Measurements from ENCODE around the gene USP22.
"Not testable (repeated sequence)": the region's sequence is repeated elsewhere in the genome, so short reads cannot be mapped to it uniquely, and the experiment has no call there.

The USP22 gene

DNA sequence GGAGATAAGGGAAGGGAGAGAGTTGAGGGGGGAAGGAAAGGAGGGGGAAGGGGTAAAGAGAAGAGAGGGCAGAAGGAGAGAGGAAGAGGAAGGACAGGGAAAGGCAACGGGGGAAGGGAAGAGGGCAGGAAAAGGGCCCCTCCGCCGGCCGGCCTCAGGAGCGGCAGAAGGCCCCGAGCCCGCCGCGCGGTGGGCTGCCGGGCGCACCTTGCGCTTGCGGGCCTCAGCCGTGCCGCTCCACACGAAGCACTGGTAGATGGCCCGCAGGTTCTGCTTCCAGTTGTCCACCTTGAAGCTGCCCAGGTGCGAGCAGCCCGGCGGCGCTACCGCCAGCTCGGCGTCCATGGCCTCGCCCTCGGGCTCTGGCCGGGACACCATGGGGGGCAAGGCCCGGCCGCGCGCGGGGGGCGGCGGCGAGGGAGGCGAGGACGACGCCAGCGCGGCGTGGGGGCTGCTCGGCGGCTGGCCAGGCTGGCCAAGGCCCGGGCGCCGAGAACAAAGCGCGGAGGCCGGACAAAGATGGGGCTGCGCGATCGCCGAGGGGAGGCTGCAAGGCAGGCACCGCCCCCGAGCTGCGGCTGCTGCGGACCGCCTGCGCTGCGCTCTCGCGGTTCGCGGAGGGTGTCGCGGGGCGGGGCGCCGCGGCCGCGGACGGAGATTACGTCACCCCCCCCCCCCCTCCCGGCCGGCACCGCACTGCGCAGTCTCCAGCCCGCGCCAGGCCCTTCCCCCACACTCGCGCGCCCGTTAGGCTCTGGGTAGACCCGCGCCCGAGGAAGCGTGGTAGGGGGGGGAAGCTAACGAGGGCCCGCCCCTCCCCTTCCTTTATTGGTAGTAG, at the start of gene USP22:
Gene USP22 (minus strand): TSS at position 554 of the 838 bp plus-strand sequence. CDS start 176 bp downstream, at position 378.
- no peak for DNase-seq

DNA sequence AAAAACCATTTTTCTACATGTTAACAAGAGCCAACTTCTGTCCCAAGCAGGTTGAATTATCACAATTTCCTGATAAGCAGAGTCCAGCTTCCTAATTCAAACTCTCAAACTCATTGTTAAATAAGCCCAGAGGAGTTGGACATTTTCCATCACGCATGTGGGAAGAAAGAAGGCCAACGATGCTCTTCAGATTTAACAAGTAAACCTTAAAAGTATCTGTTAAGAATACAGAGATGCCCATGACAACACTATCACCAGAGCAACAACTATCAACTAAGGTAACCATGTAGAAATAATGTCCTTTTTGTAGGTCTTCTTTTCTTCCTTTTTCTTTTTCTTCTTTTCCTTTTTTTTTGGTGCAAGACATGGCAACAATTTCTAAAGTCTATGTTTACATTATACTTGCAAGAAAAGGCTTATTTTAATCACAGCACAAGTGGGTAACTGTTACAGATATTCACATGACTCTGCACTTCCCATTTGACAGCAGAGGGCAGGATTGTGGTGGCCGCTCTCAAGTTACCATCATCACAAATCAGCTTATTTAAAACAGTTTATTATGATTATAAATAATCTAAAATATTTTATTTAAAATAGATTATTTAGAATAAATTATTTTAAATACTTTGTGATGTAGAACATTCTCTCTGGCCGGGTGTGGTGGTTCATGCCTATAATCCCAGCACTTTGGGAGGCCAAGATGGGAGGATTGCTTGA, 48.2 kb upstream of the USP22 start:
- no peak for DNase-seq

DNA sequence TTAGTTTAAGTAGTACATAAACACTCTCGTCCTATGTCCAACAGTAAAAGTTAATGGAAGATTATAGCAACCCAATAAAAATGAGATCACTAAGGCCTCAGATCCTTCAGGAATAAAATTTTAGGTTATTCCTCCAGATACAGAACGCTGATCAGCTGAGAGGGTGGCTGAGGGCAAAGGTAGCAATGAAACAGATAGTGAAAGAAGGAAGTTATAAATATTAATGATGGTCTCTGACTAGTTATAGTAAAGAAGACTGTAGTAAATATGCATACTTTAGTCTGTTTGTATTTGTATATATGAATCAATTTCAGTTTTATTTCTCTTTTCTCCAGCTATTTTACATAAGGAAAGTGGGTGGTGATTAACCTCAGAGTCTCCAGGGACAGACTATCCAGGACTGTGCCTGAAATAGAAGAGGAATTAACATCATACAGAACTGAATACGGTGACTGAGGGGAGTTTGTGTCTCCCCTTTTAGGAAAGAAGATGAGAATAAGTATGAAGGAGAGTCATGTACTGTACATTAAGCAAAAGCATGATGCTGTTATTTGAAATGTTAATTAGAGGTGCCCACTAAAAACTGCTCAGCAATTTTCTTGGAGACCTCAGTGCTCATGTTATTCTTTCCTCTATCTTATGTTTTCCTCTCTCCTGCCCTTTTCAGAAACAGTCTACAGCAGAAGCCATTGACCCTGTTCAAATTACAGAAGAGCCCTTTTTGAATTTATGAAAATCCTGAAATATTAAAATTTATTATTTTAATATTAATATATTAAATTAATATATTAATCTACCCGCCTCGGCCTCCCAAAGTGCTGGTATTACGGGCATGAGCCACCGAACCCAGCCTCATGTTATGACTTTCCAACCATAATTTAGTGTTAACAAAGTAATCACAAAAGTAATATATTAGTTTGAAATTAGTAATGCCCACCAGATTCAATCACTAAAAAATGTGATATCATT, 47.4 kb upstream of the USP22 start:
- no peak for DNase-seq

DNA sequence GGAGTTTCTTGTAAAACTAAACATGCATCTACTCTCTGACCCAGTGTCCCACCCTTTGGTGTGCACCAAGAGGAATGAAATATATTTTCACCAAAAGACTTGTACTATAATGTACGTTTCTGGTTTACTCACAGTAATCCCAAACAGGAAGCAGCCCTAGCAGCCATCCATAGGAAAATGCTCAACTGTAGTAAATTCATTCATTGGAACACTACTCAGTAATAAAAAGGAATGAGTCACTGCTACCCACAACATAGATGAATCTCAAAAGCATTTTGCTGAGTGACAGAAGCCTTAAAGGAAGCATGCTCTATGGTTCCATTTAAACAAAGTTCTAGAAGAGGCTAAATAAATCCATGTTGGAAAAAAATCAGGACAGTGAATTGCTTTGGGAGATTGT, 46.3 kb upstream of the USP22 start:
- DNase-seq = no peak

DNA sequence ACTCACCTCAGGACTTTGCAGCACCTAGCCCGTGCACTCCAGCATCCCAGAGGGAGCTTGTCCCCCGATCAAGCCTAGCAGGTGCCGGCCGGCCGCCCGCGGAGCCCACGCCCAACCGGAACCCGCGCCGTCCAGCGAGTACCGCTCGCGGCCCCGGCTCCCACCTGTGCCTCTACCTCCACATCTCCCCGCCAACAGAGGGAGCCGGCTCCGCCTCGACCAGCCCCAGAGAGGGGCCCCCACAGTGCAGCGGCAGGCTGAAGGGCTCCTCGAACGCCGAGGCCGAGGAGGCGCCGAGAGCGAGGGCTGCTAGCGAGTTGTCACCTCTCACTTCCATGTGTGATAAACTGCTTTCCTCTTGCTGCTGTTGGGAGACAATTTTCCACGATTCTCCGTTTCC, 42.9 kb upstream of the USP22 start:
- no peak for DNase-seq

DNA sequence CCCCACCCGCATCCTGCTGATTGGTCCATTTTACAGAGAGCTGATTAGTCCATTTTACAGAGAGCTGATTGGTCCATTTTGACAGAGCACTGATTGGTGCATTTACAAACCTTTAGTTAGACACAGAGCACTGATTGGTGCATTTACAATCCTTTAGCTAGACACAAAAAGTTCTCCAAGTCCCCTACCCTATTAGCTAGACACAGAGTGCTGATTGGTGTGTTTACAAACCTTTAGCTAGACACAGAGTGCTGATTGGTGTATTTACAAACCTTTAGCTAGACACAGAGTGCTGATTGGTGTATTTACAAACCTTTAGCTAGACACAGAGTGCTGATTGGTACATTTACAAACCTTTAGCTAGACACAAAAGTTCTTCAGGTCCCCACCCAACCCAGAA, 42.5 kb upstream of the USP22 start:
- not testable (repeated sequence) for DNase-seq

DNA sequence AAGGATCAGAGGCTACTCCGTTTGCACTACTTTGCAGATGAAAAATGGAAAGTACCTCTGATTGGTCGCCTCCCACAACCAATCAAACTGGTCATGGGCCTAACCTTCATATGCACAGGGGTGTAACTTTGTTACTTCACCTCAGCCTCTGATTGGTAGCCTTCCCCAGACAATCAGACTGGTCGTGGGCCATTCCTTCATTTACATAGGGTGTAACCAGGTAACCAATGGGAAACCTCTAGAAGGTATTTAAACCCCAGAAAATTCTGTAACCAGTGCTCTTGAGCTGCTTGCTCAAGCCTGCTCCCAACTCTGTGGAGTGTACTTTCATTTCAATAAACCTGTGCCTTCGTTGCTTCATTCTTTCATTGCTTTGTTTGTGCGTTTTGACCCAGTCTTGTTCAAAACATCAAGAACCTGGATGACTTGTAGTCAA, 39.2 kb upstream of the USP22 start:
- DNase-seq = no peak

DNA sequence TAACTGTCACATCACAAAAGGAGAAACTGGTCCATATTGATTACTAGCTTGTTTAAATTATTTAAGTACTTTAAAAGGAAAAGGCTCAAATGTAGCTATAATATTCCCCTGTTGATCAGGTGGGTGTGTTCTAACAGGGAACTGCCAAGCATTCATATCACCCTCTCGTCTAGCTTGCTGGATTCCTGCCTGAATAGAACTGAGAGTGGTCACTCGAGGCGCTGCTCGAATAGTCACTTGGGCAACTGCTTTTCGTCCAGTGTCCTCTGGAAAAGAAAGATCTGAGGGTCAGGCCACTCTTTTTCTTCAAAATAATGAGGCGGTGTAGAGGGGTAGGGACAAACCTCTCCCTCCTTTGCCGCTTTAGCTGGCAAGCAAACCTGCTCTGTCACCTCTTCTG, 36.4 kb upstream of the USP22 start:
- DNase-seq = no peak

DNA sequence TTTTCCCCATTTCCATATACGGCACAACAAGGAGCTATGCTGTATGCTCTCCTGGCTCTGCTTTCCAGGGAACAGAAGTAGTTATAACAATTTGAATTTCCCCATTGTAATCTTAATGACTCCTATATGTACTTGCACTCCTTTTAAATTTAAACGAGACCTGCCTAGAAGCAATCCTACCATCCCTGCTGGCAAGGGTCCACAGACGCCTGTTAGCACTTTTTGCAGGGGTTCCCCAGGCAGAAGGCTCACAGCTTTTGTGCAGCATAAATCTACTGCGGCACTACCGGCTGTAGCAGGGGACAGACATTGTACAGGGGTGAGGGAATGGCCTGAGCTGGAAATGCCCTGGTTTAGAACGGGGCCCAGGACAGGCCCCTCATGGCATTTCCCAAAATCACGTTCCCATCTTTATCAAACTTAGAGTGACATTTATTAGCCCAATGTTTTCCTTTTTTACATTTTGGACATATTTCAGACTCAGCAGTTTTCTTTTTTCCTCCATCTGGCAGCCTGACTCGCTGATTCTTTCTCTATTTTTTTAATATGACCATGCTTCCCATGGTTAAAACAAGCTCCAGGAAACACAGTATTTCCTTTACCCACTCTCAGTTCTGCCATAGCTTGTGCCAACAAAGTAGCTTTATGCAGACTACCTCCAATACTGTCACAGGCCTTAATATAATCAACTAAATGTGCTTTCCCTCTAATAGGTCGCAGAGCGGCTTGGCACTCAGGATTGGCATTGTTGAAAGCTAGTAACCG, 35.4 kb upstream of the USP22 start:
- no peak for DNase-seq

DNA sequence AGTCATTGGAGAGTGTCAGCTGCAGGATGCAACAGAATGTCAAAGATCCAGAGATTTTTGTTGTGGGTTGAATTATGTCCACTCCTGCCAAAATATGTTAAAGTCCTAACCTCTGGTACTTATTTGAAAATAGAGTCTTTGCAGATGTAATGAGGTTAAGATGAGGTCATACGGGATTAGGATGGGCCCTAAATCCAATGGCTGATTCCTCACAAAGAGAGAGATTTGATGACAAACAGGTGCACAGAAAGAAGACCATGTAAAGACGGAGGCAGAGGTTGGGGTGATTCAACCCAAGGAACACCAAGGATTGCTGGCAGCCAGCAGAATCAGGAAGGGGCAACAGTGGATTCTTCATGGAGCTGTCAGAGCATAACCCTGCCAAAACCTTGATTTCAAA, 34.5 kb upstream of the USP22 start:
- no peak for DNase-seq

DNA sequence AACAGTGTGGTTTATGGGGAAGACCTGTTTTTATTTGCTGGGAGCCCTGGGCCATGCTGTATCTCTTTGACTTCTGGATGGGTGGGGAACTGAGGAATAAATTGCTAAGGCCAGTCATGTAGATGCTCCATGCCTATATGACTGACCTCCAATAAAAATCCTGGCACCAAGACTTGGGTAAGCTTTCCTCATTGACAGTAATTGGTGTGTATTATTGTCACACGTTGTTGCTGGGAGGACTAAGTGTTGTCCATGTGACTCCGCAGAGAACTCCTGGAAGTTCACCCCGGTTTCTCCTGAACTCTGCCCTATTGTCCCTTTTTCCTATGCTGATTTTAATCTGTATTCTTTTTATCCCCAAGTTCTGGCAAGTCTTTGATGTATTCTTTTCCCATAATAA, 33.4 kb upstream of the USP22 start:
- no peak for DNase-seq

DNA sequence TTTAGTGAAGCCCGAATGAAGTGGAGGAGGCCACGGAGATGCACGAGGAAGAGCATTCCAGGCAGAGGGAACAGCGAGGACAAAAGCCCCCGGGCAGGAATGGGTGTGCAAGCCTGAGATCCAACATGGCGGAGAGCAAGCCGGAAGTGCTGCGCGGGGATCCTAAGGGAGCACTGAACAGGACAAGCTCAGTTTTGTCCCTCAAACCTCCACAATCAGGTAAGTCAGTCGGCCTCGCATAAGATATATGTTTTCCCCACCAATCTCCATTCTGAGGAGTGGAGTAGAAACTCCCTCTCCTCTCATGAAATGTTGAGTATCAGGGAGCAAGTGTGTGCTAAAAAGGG, 32.9 kb upstream of the USP22 start:
- no peak for DNase-seq

DNA sequence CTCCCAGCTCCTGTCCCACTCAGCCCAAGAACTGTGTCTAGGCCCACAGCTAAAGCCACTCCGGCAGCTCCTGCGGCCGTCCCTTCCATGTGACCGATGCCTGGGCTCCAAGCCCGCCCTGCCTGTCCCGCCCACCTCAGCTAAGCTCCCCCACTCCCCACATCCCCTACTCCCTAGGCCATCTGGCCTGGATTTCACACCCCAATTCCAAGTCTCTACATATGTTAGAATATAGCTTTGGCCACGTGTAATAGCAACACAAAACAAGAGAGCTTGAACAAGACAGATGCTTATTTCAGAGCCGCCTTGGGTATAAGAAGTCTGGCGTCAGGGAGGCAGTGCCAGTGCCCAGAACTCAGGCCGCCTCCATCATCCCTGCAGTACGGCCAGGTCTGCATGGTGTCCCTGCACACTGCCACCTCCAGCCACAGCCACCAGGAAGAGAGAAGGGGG, 30.0 kb upstream of the USP22 start:
- DNase-seq = no peak

DNA sequence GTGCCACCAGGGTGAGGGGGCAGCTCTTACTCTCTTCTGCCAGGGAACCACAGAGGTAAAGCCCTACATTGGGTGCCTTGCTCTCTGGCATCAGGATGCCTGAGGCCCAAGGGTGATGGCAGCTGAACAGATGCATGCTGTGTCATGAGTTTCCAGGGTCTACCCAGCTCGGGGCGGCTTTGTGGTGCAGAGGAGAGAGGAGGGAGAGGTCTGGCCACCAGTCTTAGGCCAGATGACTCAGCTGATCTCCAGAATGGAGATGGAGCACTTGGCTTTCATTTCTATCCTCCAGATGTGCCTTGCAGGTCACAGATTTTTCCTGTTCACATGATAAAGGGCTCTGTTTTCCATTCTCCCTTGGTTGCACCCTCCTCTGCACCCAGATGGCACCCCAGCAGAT, 23.6 kb upstream of the USP22 start:
- DNase-seq = no peak

DNA sequence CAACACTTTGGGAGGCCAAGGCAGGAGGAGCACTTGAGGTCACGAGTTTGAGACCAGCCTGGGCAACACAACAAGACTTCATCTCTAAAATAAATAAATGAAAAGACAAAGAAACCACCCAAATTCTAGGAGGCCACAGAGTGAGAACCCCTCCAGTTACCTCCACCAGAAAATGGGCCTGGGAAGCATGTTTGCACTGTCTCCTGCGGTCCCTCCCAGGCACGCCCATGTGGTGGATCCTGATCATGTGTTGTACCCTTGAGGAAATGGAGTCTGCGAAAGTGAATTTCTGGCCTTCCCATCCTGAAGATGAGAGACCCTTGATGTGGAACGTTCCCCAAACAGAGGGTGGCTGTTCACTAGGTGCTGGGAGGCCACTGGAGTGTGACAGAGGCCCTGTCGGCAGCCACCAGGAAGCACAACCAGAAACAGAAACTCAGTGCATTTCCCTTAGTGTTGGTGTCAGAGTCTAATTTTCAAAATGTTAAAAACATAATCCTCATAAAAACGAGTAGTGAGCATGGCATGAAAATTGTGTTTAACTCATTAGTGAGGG, 19.2 kb upstream of the USP22 start:
- no peak for DNase-seq

DNA sequence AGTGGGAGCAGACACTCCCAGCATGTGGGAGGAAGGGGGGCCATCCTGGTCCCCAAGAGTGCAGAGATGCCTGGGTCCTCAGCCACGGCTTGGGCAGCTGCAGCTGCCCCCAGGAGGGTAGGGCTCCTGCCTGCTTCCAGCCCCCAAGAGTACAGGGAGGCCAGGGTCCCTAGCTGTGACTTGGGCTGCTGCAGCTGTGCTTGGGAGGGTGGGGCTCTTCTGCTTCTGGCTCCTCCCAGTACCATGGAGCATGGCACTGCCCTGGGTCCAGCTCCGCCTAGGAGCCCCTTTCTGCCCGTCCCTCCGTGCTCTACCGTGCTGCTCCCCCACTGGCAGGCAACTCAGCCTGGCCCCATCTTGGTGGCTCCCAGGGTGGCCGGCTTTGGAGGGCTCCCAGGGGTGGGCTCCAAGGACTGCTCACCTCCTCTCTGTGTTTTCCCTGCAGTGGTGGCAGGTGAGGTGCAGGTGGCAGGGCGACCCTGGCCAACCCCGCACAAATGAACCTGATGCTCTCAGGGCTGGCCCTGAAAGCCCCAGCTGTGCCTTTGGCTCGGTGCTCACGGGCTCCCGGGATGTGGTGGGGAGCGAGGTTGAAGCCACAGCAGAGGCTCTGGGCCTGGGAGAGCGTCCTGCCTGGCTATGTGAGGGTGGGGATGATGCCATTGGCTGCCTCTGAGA, 18.5 kb upstream of the USP22 start:
- no peak for DNase-seq

DNA sequence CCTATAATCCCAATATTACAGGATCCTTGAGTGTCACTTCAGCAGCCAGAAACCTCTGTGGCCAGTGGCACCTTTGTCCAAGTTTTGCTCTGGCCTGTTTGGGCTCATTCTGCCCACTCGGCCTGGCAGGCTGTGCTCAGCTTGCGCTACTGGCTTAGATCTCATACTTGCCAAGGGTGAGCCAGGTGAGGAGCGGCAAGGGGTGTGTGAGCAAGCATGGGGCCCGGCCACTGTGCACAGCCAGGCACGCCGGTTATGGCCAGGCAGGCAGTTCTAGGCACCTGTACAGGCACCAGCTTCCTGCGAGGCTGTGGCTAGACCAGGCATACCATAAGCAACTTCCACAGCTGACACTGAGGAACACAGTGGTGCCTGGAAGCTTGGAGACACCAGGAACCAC, 16.9 kb upstream of the USP22 start:
- DNase-seq = no peak

DNA sequence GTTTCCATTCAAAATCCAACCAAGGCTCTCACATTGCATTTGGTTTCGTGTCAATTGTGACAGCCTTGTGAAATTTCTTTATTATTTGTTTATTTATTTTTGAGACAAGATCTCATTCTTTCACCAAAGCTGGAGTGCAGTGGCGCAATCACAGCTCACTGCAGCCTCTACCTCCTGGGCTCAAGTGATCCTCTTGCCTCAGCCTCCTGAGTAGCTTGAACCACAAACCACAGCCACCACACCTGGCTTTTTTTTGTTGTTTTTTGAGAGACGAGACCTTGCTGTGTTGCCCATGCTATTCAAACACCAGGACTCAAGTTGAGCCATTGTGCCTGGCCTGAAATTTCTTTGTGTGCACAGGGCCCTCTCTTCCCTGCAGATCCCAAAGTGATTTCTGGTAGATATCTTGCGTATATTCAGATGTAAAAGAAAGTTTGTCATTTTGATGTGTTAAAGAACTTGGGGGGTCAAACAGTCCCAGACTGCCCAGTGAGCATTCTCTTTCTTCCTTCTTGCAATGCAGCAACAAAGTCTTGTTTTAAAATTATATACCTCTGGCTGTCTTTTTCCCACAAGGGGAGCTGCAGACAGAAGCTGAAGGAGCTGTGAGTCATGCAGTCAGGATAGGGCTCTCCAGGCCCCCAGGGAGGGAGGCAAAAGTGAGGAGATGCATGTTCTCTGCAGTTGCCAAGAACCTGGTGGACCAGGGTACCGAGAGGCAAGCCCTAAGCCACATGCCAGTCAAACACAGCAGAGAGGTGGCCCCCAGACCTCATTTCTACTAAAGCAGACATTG, 15.5 kb upstream of the USP22 start:
- DNase-seq = no peak

DNA sequence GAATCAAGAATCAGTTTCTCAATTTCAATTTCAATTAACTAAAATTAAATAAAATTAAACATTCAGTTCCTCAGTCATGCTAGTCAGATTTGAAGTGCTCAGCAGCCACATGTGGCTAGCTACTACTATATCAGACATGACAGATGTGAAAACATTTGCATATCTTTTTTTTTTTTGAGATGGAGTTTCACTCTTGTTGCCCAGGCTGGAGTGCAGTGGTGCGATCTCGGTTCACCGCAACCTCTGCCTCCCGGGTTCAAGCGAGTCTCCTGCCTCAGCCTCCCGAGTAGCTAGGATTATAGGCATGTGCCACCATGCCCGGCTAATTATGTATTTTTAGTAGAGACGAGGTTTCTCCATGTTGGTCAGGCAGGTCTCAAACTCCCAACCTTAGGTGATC, 10.2 kb upstream of the USP22 start:
- DNase-seq = not testable (repeated sequence)

DNA sequence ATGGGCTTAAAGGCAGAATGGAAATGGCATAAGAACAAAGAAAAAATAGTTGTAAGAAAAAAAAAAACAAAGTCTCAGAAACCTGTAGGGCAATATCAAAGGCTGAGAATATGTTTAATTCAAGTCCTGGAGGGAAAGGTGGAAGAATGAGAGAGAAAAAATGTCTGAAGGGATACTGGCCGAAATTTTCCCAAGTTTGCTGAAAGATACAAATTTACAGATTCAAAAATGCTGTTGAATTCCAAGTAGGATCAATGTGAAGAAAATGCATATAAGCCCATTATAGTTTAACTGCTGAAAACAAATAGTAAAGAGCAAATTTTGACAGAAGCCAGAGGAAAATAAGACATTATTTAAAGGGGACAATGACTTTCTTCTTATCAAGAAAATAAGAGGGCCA, 6.6 kb upstream of the USP22 start:
- no peak for DNase-seq

DNA sequence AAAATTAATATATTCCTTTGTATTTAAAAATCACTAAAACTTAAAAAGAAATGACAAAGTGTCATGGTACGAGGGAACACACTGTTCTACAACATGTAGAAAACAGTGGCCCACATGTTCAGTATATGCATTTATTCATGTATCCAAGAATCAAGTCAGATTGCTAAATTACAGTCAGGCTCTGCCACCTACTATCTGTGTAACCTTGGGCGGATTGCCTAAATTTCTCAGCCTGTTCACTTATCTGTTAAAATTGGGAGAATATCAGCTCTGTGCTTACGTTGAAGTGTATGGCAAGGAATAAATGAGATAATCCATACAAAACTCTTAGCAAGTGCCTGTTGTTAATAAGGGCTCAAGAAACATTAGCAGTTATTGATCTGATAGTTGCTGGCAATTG, 3.4 kb upstream of the USP22 start:
- no peak for DNase-seq
